EH (cell line): ENCODE data around the gene OTOG.
A peak's percentile ranks its signal among the peaks of the same experiment; 100 is the strongest.

Source experiments
- DNase-seq: peaks from one replicate; pipeline ENCODE4 v3.0.0-alpha.2; 2015; ENCODE audit warnings: low read depth

Gene OTOG

DNA sequence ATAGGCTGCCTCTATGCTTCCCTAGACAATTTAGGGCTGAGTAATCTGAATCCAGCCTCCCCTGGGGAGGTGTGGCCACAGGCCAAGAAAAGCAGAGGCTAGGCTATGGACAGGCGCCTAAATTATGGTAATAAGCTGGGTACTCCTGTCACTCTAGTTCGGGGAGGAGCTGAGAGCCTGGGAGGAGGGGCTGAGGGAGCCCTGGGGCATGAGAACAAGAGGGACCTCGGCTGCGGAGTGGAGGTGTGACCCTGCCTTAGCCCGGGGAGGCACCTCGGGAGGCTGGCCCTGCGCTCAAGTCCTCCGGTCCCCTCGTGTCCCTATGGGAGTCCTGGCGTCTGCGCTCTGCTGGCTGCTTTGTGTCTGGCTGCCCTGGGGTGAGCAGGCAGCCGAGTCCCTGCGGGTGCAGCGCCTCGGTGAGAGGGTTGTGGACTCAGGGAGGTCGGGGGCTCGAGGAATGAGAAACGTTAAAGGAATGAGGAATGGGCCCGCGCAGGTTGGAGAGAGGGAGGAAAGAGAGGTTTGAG is at the start of gene OTOG:
Gene OTOG (plus strand): TSS at position 209 of the 527 bp plus-strand sequence. CDS start 114 bp downstream, at position 323.
- peak; percentile 23 for DNase-seq

GRCh38 chr11:17498058-17498457 is 49.0 kb upstream of the OTOG start:
- DNase-seq, result no peak

GRCh38 chr11:17498475-17498874 is 48.6 kb upstream of the OTOG start:
- peak; percentile 6 for DNase-seq

DNA sequence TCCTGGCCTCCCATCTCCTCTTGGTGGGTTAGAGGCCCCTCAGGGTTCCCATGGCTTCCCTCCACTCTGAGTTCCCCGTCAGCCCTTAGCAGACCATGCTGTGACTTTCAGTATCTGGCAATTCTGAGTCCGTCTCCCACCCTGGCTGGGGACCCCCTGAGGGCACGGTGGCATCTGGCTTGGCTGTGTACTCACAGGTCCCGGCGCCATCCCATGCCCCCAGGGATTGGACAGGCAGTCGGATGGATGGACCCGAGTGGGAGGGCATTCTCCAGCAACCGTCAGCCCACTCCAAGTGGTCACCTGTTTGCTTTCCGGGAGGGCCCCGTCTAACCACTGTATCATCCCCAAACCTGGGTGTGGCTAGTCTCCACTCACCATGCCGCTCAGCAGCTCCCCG is 46.4 kb upstream of the OTOG start:
- DNase-seq, result no peak

- DNase-seq, result no peak
Observed at GRCh38 chr11:17502630-17503029, 44.4 kb upstream of the OTOG start.

GRCh38 chr11:17504330-17505107 is 42.5 kb upstream of the OTOG start:
- peak; percentile 68 for DNase-seq

- no peak for DNase-seq
Observed at GRCh38 chr11:17505146-17505545, 41.9 kb upstream of the OTOG start.

DNA sequence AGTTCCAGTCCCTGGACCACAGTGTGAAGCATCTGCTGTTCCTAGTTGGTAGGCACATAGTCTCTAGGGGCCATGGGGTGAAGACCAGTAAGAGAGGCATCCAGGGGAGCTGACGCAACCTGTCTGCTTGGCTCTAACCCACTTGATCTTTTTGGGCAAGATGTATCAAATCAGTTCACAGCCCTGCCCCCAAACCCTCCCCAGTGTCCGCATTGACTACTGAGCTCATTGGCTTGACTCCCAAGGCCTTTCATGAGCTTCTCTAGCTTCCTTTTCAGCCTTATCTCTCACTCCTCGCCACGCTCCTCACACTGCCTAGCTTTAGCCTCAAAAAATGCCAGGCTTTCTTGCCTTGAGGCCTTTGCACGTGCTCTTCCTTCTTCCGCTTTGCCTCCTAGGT is 40.7 kb upstream of the OTOG start:
- DNase-seq, result no peak

DNA sequence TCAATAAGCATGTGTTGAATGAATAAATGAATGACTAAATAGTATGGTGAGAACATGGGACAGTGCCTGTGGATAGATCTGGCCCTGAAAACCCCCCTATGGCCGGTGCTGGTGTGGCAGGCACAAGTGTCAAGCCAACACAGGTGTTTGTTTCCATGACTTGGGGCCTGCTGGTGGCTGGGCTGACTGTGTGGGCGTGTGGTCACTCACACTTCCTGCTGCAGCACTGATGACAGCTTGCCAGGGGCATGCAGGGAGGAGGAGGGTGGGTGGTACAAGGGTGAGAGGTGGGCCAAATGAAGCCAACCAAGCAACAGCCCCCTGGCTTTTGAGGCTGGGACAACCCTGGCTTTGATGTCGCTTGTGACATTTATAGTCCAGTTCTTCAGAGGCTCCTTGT is 40.1 kb upstream of the OTOG start:
- no peak for DNase-seq

DNA sequence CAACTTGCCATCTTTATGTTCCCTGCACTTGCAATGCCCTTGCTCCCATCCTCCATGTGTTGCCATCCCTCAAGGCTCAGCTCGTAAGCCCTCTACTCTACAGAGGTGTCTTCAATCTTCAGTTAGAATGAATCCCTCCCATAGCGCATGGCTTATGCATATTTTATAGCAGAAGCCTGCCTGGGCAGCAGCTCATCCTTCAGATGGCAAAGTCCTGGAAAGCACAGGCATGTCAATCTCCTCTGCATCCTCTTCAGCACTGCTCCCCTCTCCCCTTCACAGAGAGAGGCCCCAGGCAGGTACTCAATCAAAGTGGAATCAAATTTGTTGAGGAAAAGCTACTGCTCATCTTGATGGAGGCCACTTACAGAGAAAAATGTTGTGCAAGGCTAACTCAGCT is 39.3 kb upstream of the OTOG start:
- DNase-seq, result no peak

- DNase-seq, result peak; percentile 11
Observed at GRCh38 chr11:17508306-17508705, 38.8 kb upstream of the OTOG start.

DNA sequence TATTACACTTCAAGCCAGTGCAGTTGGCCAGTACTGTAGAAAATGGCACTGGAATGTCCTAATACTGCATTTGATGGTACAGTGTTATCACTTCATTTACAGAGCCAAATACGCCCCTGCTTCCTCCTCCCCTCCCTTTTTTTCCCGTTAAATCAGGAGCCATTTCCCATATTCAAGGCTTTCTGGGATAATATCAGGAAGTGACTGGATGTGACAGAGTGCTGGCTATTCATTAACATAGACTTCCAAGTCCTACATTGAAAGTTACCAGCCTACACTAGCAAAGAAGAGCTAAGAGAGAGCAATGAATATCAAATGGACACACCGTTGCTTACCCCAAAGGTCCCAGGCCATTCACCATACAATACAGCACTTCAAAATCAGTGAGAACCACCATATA is 38.3 kb upstream of the OTOG start:
- peak; percentile 3 for DNase-seq

DNA sequence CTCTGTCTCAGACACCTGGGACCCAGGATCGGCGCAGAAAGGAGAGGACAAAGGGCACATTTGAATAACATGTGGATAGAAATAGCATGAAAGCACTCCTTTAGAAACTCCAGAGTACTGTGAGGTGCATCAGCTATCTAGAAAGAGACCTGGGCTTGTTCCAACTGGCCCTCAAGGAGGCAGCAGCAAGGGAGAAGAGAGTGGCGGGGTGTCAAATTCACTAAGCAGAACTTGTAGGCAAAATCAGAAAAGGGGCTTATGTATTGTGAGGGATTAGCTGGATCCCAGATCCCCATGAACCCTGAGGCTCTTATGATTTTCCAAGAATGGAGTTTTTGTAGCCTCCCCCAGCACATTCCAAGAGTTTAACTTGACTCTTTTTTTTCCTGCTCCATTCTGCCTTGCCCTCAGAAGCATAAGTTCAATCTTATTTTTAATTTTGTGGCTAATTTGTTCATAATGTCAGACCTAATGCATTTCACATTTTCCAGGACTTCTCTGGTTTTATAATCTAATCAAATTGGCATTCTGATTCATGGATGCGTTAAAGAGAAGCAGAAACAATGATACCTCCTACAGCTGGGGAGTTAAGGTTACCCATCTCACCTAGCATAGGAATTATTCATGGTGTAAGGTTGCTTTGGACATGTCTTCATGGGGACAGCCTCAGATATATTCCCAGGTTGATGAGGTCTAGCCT is 36.4 kb upstream of the OTOG start:
- DNase-seq, result no peak

- DNase-seq, result no peak
Observed at GRCh38 chr11:17511571-17511970, 35.5 kb upstream of the OTOG start.

GRCh38 chr11:17512101-17512500 is 35.0 kb upstream of the OTOG start:
- no peak for DNase-seq

- DNase-seq, result no peak
Observed at GRCh38 chr11:17513853-17514252, 33.2 kb upstream of the OTOG start.

DNA sequence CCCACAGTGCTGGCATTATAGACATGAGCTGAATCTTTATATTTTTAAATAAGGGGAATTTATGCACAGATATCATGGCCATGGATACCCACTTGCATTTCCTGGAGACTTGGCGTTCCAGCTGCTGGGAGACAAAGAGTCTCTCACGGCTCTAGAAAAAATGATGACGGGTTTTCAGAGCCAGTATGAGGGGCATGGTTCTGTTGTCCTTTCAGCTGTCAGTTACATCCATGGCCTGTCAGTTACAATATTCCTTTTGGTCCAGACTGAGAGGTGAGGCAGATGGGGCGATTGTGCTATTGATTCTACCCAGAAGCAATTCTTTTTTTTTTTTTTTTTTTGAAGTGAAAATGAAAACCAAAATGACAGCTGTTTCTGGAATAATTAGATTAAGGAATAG is 32.6 kb upstream of the OTOG start:
- DNase-seq, result no peak

- no peak for DNase-seq
Observed at GRCh38 chr11:17515443-17516176, 31.4 kb upstream of the OTOG start.

GRCh38 chr11:17516551-17517150 is 30.4 kb upstream of the OTOG start:
- DNase-seq, result no peak

- DNase-seq, result no peak
Observed at GRCh38 chr11:17517186-17517585, 29.9 kb upstream of the OTOG start.

DNA sequence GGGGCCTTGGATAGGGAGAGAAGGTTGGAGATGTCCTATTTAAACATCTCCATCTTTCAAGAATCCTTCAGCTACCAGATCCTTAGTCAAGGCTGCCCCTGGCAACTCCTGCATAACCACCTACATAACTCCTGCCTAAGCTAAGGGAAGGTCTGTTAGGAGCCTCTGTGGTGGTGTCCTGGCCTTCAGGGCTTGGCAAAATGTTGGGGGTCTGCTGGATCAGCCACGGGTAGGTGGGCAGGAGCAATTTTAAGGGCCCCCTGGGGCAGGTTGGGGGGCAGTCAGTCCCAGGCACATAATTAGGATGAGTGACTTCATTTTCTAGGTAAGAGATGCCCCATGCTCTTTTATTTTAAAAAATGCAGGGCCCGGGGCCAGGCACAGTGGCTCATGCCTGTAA is 28.7 kb upstream of the OTOG start:
- DNase-seq, result no peak
